Natural killer cell (primary cell): ENCODE data around the gene GALNT13. TPM values are rescaled to one million over a fixed set of nuclear protein-coding genes. Genes with fewer than 3 reads are reported as not detected.

ENCODE experiments used
- ATAC-seq, 3 donors: fragments of 150-1000 bp in 2 of 3; fragments of 200-7000 bp in 1 of 3; cut with Tn5 transposase; 1 replicate in 1 of 3; 2 replicates in 2 of 3; pipeline ENCODE4 v1.10.0; 2021; ENCODE audit warnings: mild to moderate bottlenecking in 2 of 3, moderate library complexity in 2 of 3
- DNase-seq, 2 donors: peaks; one replicate each; pipeline versions ENCODE4 v3.0.0 to v3.0.0-alpha.2; 2013 to 2021; ENCODE audit warnings: mixed read lengths in 1 of 2
- H3K27ac ChIP-seq: one replicate; pipeline ENCODE4 v1.5.1; 2013; ENCODE audit warnings: mild to moderate bottlenecking, low read length
- H3K27me3 ChIP-seq: one replicate; pipeline ENCODE4 v1.6.1; 2013; ENCODE audit warnings: low read length; ENCODE audit not compliant: control insufficient read depth, insufficient read depth
- H3K36me3 ChIP-seq: one replicate; pipeline ENCODE4 v1.6.1; 2013; ENCODE audit warnings: low read length; ENCODE audit not compliant: control insufficient read depth, insufficient read depth
- H3K4me1 ChIP-seq: one replicate; pipeline ENCODE4 v1.6.1; 2013; ENCODE audit warnings: low read length; ENCODE audit not compliant: control insufficient read depth, insufficient read depth
- H3K4me3 ChIP-seq: one replicate; pipeline ENCODE4 v1.5.1; 2013; ENCODE audit warnings: low read length
- H3K9me3 ChIP-seq: one replicate; pipeline ENCODE4 v1.6.1; 2013; ENCODE audit warnings: low read length; ENCODE audit not compliant: control insufficient read depth, insufficient read depth
- H3K27ac Mint-ChIP-seq, 2 donors: one replicate each; pipeline ENCODE4 v1.8.0; 2022; ENCODE audit warnings: mild to moderate bottlenecking in 2 of 2, mixed read lengths in 2 of 2, moderate library complexity in 1 of 2
- H3K27me3 Mint-ChIP-seq, 2 donors: one replicate each; pipeline ENCODE4 v1.8.0; 2022; ENCODE audit warnings: low read depth in 2 of 2, mixed read lengths in 2 of 2
- H3K36me3 Mint-ChIP-seq: one replicate; pipeline ENCODE4 v1.8.0; 2022; ENCODE audit warnings: mixed read lengths
- H3K4me1 Mint-ChIP-seq, 2 donors: one replicate each; pipeline ENCODE4 v1.8.0; 2022; ENCODE audit warnings: mixed read lengths in 2 of 2
- H3K4me3 Mint-ChIP-seq: one replicate; pipeline ENCODE4 v1.8.0; 2022; ENCODE audit warnings: mild to moderate bottlenecking, moderate library complexity, mixed read lengths
- H3K9me3 Mint-ChIP-seq, 2 donors: one replicate each; pipeline ENCODE4 v1.8.0; 2022; ENCODE audit warnings: mixed read lengths in 2 of 2
- CTCF ChIP-seq: fragments of 200-600 bp; IDR thresholded peaks from one replicate; pipeline ENCODE4 v1.8.0; 2022; ENCODE audit warnings: antibody characterized with exemption
- WGBS: methylation state at CpG from one replicate; pipeline ENCODE4 v1.1.7; 2013; ENCODE audit warnings: missing lambda C conversion rate; ENCODE audit not compliant: insufficient coverage; 5-methylcytosine and 5-hydroxymethylcytosine counted together
- intact Hi-C: fragments of 100-400 bp; cut with micrococcal nuclease; formaldehyde crosslinking; loops from one replicate; pipeline ENCODE4 v1.14.2; 2022
- total RNA-seq, 4 donors: library from RNA; stranded (reverse); fragments of 120-200 nt in 1 of 4; gene quantifications; one replicate each; pipeline versions ENCODE4 v1.2.3 to v1.2.4, GENCODE V29; 2013 to 2022

The GALNT13 gene
- total RNA-seq, 3 donors from 2014 or later (not counting 1 experiment from before 2014, with no cell fraction given), result not detected

- Histone ChIP-seq H3K36me3 (no peaks in the 10 kb centered on the region), H3K4me1 (no peaks in the 10 kb centered on the region), H3K9me3 (no peaks in the 10 kb centered on the region), H3K4me3 (no peak overlapping the region), H3K27me3 (no peaks in the 10 kb centered on the region), H3K27ac (no peak overlapping the region)
- Mint-ChIP-seq H3K4me1 (no peaks in the 10 kb centered on the region), H3K27ac (no peak overlapping the region), H3K36me3 (no peaks in the 10 kb centered on the region), H3K27me3 (no peaks in the 10 kb centered on the region), H3K4me3 (no peak overlapping the region), H3K9me3 (peaks cover 0 to 2% of the 10 kb centered on the region in 2 donors)
- no peak for DNase-seq
- no peak for ATAC-seq
- intact Hi-C loops, result no loop called here
- TF ChIP-seq CTCF, result no peak
- WGBS, result 60% methylated on average over 1 of the region's 2 CpGs
These were observed 510.4 kb downstream of the GALNT13 start for GRCh38 chr2:154381931-154382794.

GRCh38 chr2:154386186-154386585 lies 514.5 kb downstream of the GALNT13 start:
- ATAC-seq, result no peak

GRCh38 chr2:154391051-154391450 lies 519.3 kb downstream of the GALNT13 start:
- no peaks in the 10 kb centered on the region for H3K36me3 ChIP-seq
- H3K9me3 Mint-ChIP-seq, result peaks cover 13 to 27% of the 10 kb centered on the region in 2 donors
- no peaks in the 10 kb centered on the region for H3K27me3 Mint-ChIP-seq
- TF ChIP-seq CTCF, result no peak
- no peaks in the 10 kb centered on the region for H3K27me3 ChIP-seq
- H3K4me3 ChIP-seq, result no peak overlapping the region
- H3K27ac ChIP-seq, result no peak overlapping the region
- no peaks in the 10 kb centered on the region for H3K9me3 ChIP-seq
- WGBS, result no CpG with 5 or more reads among the region's 1 CpG
- no peaks in the 10 kb centered on the region for H3K4me1 ChIP-seq
- no peak for ATAC-seq
- H3K4me3 Mint-ChIP-seq, result no peak overlapping the region
- no peaks in the 10 kb centered on the region for H3K4me1 Mint-ChIP-seq
- no peak overlapping the region for H3K27ac Mint-ChIP-seq
- intact Hi-C loops, result no loop called here
- DNase-seq, result no peak
- no peaks in the 10 kb centered on the region for H3K36me3 Mint-ChIP-seq

More at GRCh38 chr2:154386186-154386585, 514.5 kb downstream of the GALNT13 start:
- H3K36me3 Mint-ChIP-seq, result no peaks in the 10 kb centered on the region
- H3K4me1 ChIP-seq, result no peaks in the 10 kb centered on the region
- DNase-seq, result no peak
- peaks cover 11 to 15% of the 10 kb centered on the region in 2 donors for H3K9me3 Mint-ChIP-seq
- H3K9me3 ChIP-seq, result no peaks in the 10 kb centered on the region
- no peak overlapping the region for H3K27ac ChIP-seq
- H3K27me3 Mint-ChIP-seq, result no peaks in the 10 kb centered on the region
- TF ChIP-seq CTCF, result no peak
- H3K27ac Mint-ChIP-seq, result no peak overlapping the region
- intact Hi-C loops, result no loop called here
- H3K4me3 ChIP-seq, result no peak overlapping the region
- H3K4me1 Mint-ChIP-seq, result no peaks in the 10 kb centered on the region
- H3K36me3 ChIP-seq, result no peaks in the 10 kb centered on the region
- no peaks in the 10 kb centered on the region for H3K27me3 ChIP-seq
- no peak overlapping the region for H3K4me3 Mint-ChIP-seq
